Body of pancreas (tissue), 4 donors: Measurements from ENCODE around the gene CTNS.

Experiments
- POLR2A ChIP-seq, 3 donors: fragments of 450-650 bp; IDR thresholded peaks; one replicate each; pipeline ENCODE4 v1.6.1; 2016; ENCODE audit warnings: antibody characterized with exemption in 3 of 3, mild to moderate bottlenecking in 2 of 3
- TF ChIP-seq, protein P1 (sequence below), 7 experiments: fragments of 450-650 bp in 4 of 7; fragments of 200-600 bp in 3 of 7; sonication (generic) in 3 of 7; IDR thresholded peaks; one replicate each; pipeline ENCODE4 v1.5.1; 2016 to 2019; ENCODE audit warnings: antibody characterized with exemption in 7 of 7

- no peak for TF ChIP-seq POLR2A (IDR thresholded peaks at IDR 0.05)
- TF ChIP-seq, protein P1, sequence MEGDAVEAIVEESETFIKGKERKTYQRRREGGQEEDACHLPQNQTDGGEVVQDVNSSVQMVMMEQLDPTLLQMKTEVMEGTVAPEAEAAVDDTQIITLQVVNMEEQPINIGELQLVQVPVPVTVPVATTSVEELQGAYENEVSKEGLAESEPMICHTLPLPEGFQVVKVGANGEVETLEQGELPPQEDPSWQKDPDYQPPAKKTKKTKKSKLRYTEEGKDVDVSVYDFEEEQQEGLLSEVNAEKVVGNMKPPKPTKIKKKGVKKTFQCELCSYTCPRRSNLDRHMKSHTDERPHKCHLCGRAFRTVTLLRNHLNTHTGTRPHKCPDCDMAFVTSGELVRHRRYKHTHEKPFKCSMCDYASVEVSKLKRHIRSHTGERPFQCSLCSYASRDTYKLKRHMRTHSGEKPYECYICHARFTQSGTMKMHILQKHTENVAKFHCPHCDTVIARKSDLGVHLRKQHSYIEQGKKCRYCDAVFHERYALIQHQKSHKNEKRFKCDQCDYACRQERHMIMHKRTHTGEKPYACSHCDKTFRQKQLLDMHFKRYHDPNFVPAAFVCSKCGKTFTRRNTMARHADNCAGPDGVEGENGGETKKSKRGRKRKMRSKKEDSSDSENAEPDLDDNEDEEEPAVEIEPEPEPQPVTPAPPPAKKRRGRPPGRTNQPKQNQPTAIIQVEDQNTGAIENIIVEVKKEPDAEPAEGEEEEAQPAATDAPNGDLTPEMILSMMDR (IDR thresholded peaks at IDR 0.05), result no peak
These were observed 21.6 kb downstream of the CTNS start for GRCh38 chr17:3657874-3658783.
